Testis (tissue), 3 donors: ENCODE data around the gene UGP2. TPM values are rescaled to one million over a fixed set of nuclear protein-coding genes. Genes with fewer than 3 reads are reported as not detected.

Experiments used
- DNase-seq: peaks from one replicate; pipeline ENCODE4 v3.0.0-alpha.2; 2019
- H3K27ac ChIP-seq, 2 donors: fragments of 200-600 bp; sonication (generic); one replicate each; pipeline ENCODE4 v1.5.1; 2019
- H3K27me3 ChIP-seq: fragments of 200-600 bp; sonication (generic); one replicate; pipeline ENCODE4 v1.5.1; 2019
- H3K36me3 ChIP-seq: fragments of 200-600 bp; sonication (generic); one replicate; pipeline ENCODE4 v1.5.1; 2017; ENCODE audit warnings: low read depth; ENCODE audit errors: missing control alignments
- H3K4me1 ChIP-seq: fragments of 200-600 bp; sonication (generic); one replicate; pipeline ENCODE4 v1.5.1; 2019
- H3K4me3 ChIP-seq, 2 donors: fragments of 200-600 bp; sonication (generic); one replicate each; pipeline ENCODE4 v1.5.1; 2017 to 2019
- H3K9me3 ChIP-seq: fragments of 200-600 bp; sonication (generic); one replicate; pipeline ENCODE4 v1.5.1; 2017
- CTCF ChIP-seq, 3 experiments: fragments of 450-650 bp in 2 of 3; fragments of 200-600 bp in 1 of 3; sonication (generic) in 1 of 3; IDR thresholded peaks; one replicate each; pipeline ENCODE4 v1.5.1; 2016 to 2019; ENCODE audit warnings: antibody characterized with exemption in 3 of 3, mild to moderate bottlenecking in 2 of 3, moderate library complexity in 1 of 3
- POLR2A ChIP-seq: fragments of 450-650 bp; IDR thresholded peaks from one replicate; pipeline ENCODE4 v1.6.1; 2017; ENCODE audit warnings: antibody characterized with exemption, mild to moderate bottlenecking, moderate library complexity
- WGBS, 2 donors: methylation state at CpG; one replicate each; pipeline ENCODE4 v1.1.5; 2018; 5-methylcytosine and 5-hydroxymethylcytosine counted together
- intact Hi-C: fragments of 100-400 bp; cut with DNase I; formaldehyde crosslinking; loops from one replicate; pipeline ENCODE4 v1.15.1; 2023; ENCODE audit warnings: low total_unique reads
- polyA plus RNA-seq: library from polyadenylated mRNA; stranded (reverse); fragments of 350-450 nt; fragmentation: Illumina TruSeq; extraction: RNeasy Lipid Tissue Mini Kit (QIAGEN cat#74804); gene quantifications from one replicate; pipeline ENCODE4 v1.2.3, GENCODE V29; 2014; ENCODE audit warnings: low read depth, low replicate concordance; ENCODE audit not compliant: insufficient read depth
- total RNA-seq, 2 donors: library from RNA; depleted of rRNA; stranded (reverse); fragments of >200 nt; gene quantifications; one replicate each; pipeline ENCODE4 v1.2.3, GENCODE V29; 2016

Gene UGP2
- total and polyA plus RNA-seq, 3 donors from 2014 or later: 51.7 to 70.3 (median 52.9) TPM

- TF ChIP-seq POLR2A (no peak), CTCF (IDR thresholded peaks at IDR 0.05) (no peak)
- Histone ChIP-seq H3K27me3 (no peaks in the 10 kb centered on the region), H3K27ac (no peak overlapping the region), H3K36me3 (no peaks in the 10 kb centered on the region), H3K9me3 (no peaks in the 10 kb centered on the region), H3K4me1 (no peaks in the 10 kb centered on the region), H3K4me3 (no peak overlapping the region)
- WGBS, 2 donors: 67 to 89% methylated on average over 1 of the region's 1 CpG
- no peak for DNase-seq
- intact Hi-C loops: no loop called here
These were observed 27.6 kb upstream of the UGP2 start for GRCh38 chr2:63814114-63814513.

- no peak for DNase-seq
- 50 to 71% methylated on average over 2 of the region's 2 CpGs for WGBS, 2 donors
- H3K4me3 ChIP-seq: no peak overlapping the region
- TF ChIP-seq CTCF (IDR thresholded peaks at IDR 0.05) (no peak), POLR2A (no peak)
- intact Hi-C loops: no loop called here
- peaks cover 10% of the 10 kb centered on the region for H3K4me1 ChIP-seq
- no peaks in the 10 kb centered on the region for H3K9me3 ChIP-seq
- H3K27me3 ChIP-seq: no peaks in the 10 kb centered on the region
- no peak overlapping the region for H3K27ac ChIP-seq
- no peaks in the 10 kb centered on the region for H3K36me3 ChIP-seq
These were observed 24.3 kb upstream of the UGP2 start for GRCh38 chr2:63817382-63817781.

- no peak overlapping the region for H3K27ac ChIP-seq
- no peaks in the 10 kb centered on the region for H3K36me3 ChIP-seq
- intact Hi-C loops: no loop called here
- no peak overlapping the region for H3K4me3 ChIP-seq
- no peaks in the 10 kb centered on the region for H3K9me3 ChIP-seq
- TF ChIP-seq CTCF (IDR thresholded peaks at IDR 0.05) (no peak), POLR2A (no peak)
- H3K4me1 ChIP-seq: peaks cover 10% of the 10 kb centered on the region
- H3K27me3 ChIP-seq: no peaks in the 10 kb centered on the region
- DNase-seq: no peak
- WGBS, 2 donors: 64 to 84% methylated on average over 2 of the region's 2 CpGs
These were observed 23.4 kb upstream of the UGP2 start for GRCh38 chr2:63818271-63818670.

GRCh38 chr2:63819256-63819655, 22.4 kb upstream of the UGP2 start:
- intact Hi-C loops: no loop called here
- Histone ChIP-seq H3K27me3 (no peaks in the 10 kb centered on the region), H3K9me3 (no peaks in the 10 kb centered on the region), H3K36me3 (no peaks in the 10 kb centered on the region), H3K27ac (peak overlapping the region in 1 of 2 donors; percentile 3), H3K4me3 (no peak overlapping the region), H3K4me1 (peaks cover 10% of the 10 kb centered on the region)
- no peak for DNase-seq
- WGBS, 2 donors: 63 to 67% methylated on average over 3 of the region's 3 CpGs
- TF ChIP-seq CTCF (IDR thresholded peaks at IDR 0.05): no peak
- TF ChIP-seq POLR2A: no peak
